PC-3 (cell line): Measurements from ENCODE around the gene GPBP1. TPM values are rescaled to one million over a fixed set of nuclear protein-coding genes. Genes with fewer than 3 reads are reported as not detected.
"Not testable (repeated sequence)": the region's sequence is repeated elsewhere in the genome, so short reads cannot be mapped to it uniquely, and the experiment has no call there.

Experiments used
- ATAC-seq: fragments of 200-7000 bp; cut with Tn5 transposase; 2 replicates; pipeline ENCODE4 v1.9.1; 2020; ENCODE audit warnings: mild to moderate bottlenecking, moderate library complexity
- BruUV-seq: library from RNA; stranded (reverse); fragments of 400-500 nt; replicated peaks from 2 replicates; lab custom pipeline; 2021; lab: Mats Ljungman, UMichigan
- CTCF ChIA-PET: fragments of 300-600 bp; sonication (Branson Sonifier 250); formaldehyde crosslinking; loops from one replicate; lab custom pipeline; 2022; ENCODE audit warnings: antibody characterized with exemption; lab: Charles Lee
- POLR2A ChIA-PET: fragments of 300-600 bp; sonication (Branson Sonifier 250); formaldehyde crosslinking; loops from one replicate; lab custom pipeline; 2022; ENCODE audit warnings: antibody characterized with exemption; ENCODE audit not compliant: unreplicated experiment; lab: Charles Lee
- DNase-seq: peaks from one replicate; pipeline ENCODE4 v3.0.0-alpha.2; 2015
- H2AFZ ChIP-seq: fragments of 300-600 bp; sonication (generic); 2 replicates; pipeline ENCODE4 v1.6.0; 2016; ENCODE audit warnings: antibody characterized with exemption, low read length
- H3F3A ChIP-seq: fragments of 300-600 bp; sonication (generic); one replicate; pipeline ENCODE4 v1.6.0; 2017; ENCODE audit warnings: antibody characterized with exemption, low read length, control low read depth, mild to moderate bottlenecking; ENCODE audit not compliant: unreplicated experiment
- H3K27ac ChIP-seq: fragments of 300-600 bp; sonication (generic); 2 replicates; pipeline ENCODE4 v1.5.1; 2016; ENCODE audit warnings: mild to moderate bottlenecking, low read length
- H3K27me3 ChIP-seq: fragments of 300-600 bp; sonication (generic); 2 replicates; pipeline ENCODE4 v1.6.1; 2016; ENCODE audit warnings: low read length, mixed read lengths
- H3K36me3 ChIP-seq: fragments of 300-600 bp; sonication (generic); 2 replicates; pipeline ENCODE4 v1.6.1; 2016; ENCODE audit warnings: low read depth, mixed run types, low read length, mixed read lengths
- H3K4me1 ChIP-seq: fragments of 300-600 bp; sonication (generic); 2 replicates; pipeline ENCODE4 v1.5.1; 2016; ENCODE audit warnings: low read length; ENCODE audit not compliant: insufficient read depth
- H3K4me2 ChIP-seq: fragments of 300-600 bp; sonication (generic); 2 replicates; pipeline ENCODE4 v1.6.0; 2016; ENCODE audit warnings: low read length
- H3K4me3 ChIP-seq: fragments of 300-600 bp; sonication (generic); 2 replicates; pipeline ENCODE4 v1.5.1; 2016; ENCODE audit warnings: mild to moderate bottlenecking, low read length, mixed read lengths
- H3K79me2 ChIP-seq: fragments of 300-600 bp; sonication (generic); 2 replicates; pipeline ENCODE4 v1.6.1; 2017; ENCODE audit warnings: low read length, mixed read lengths
- H3K9ac ChIP-seq: fragments of 300-600 bp; sonication (generic); 2 replicates; pipeline ENCODE4 v1.6.0; 2016; ENCODE audit warnings: mild to moderate bottlenecking, low read length
- H3K9me2 ChIP-seq: fragments of 300-600 bp; sonication (generic); replicated peaks from 2 replicates; pipeline ENCODE4 v1.6.1; 2016; ENCODE audit warnings: mixed run types, low read length, mixed read lengths
- H3K9me3 ChIP-seq: fragments of 300-600 bp; sonication (generic); 2 replicates; pipeline ENCODE4 v1.6.1; 2016; ENCODE audit warnings: low read length, mixed read lengths
- H4K20me1 ChIP-seq: fragments of 300-600 bp; sonication (generic); 2 replicates; pipeline ENCODE4 v1.6.1; 2016; ENCODE audit warnings: low read length, mixed read lengths
- EZH2 ChIP-seq: fragments of 300-600 bp; sonication (generic); IDR thresholded peaks from one replicate; pipeline ENCODE4 v1.6.1; 2017; ENCODE audit warnings: antibody characterized with exemption, mild to moderate bottlenecking, low read length; ENCODE audit not compliant: unreplicated experiment
- EZH2phosphoT487 ChIP-seq: fragments of 300-600 bp; sonication (generic); IDR thresholded peaks from 2 replicates; pipeline ENCODE4 v1.6.1; 2018; ENCODE audit warnings: mild to moderate bottlenecking, antibody characterized with exemption, low read length, borderline replicate concordance
- intact Hi-C: fragments of 100-400 bp; cut with micrococcal nuclease; formaldehyde crosslinking; loops from 2 replicates; pipeline ENCODE4 v1.9.0; 2023
- total RNA-seq: library from RNA; depleted of rRNA; stranded (reverse); fragments of >200 nt; gene quantifications from 2 replicates; pipeline ENCODE4 v1.2.3, GENCODE V29; 2014
- TF ChIP-seq, protein P1 (sequence below): fragments of 300-600 bp; sonication (generic); conservative IDR thresholded peaks from 2 replicates; pipeline ENCODE4 v1.5.1; 2017; ENCODE audit warnings: antibody characterized with exemption, low read depth, mild to moderate bottlenecking, low read length

GPBP1 gene
- total RNA-seq, 1 experiment from 2014 or later, result 31.8 TPM

DNA sequence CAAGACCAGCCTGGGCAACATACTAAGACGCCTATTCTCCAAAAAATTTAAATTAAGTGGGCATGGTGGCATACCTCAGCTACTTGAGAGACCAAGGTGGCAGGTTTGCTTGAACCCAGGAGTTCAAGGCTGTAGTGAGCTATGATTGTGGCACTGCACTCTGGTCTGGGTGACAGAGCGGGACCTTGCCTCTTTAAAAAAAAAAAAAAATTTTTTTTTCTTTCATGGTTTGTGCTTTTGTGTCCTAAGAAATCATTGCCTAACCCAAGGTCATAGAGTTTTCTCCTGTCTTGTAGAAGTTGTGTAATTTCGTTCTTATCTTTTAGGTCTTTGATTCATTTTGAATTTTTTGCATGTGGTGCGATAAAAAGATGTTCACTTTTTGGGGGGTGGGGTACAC is 12.3 kb downstream of the GPBP1 start:
- H3K27me3 ChIP-seq, result no peaks in the 10 kb centered on the region
- intact Hi-C loops, result no loop called here
- H3K36me3 ChIP-seq, result no peaks in the 10 kb centered on the region; the same call in 1 of the 2 replicates
- H3K4me1 ChIP-seq, result no peaks in the 10 kb centered on the region
- H3K4me2 ChIP-seq, result no peak overlapping the region
- no peaks in the 10 kb centered on the region for H3K9me3 ChIP-seq
- H3K79me2 ChIP-seq, result peaks cover 100% of the 10 kb centered on the region
- H3K4me3 ChIP-seq, result no peak overlapping the region
- H3K9ac ChIP-seq, result no peak overlapping the region
- ChIA-PET CTCF (no interaction called here), POLR2A (interaction anchor here (0.6 kb wide), 1 partner anchor 286 kb away, joined by 3 read pairs; no protein-coding TSS in a partner anchor)
- BruUV-seq, result no TSS peak
- H3K27ac ChIP-seq, result no peak overlapping the region
- H3K9me2 ChIP-seq, result no peaks in the 10 kb centered on the region
- TF ChIP-seq EZH2phosphoT487 (no peak), EZH2 (no peak)
- TF ChIP-seq, protein P1, sequence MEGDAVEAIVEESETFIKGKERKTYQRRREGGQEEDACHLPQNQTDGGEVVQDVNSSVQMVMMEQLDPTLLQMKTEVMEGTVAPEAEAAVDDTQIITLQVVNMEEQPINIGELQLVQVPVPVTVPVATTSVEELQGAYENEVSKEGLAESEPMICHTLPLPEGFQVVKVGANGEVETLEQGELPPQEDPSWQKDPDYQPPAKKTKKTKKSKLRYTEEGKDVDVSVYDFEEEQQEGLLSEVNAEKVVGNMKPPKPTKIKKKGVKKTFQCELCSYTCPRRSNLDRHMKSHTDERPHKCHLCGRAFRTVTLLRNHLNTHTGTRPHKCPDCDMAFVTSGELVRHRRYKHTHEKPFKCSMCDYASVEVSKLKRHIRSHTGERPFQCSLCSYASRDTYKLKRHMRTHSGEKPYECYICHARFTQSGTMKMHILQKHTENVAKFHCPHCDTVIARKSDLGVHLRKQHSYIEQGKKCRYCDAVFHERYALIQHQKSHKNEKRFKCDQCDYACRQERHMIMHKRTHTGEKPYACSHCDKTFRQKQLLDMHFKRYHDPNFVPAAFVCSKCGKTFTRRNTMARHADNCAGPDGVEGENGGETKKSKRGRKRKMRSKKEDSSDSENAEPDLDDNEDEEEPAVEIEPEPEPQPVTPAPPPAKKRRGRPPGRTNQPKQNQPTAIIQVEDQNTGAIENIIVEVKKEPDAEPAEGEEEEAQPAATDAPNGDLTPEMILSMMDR, result no peak
- H4K20me1 ChIP-seq, result peaks cover 33% of the 10 kb centered on the region; the same call in 1 of the 2 replicates
- ATAC-seq (no peak), DNase-seq (no peak)
- no peak overlapping the region for H2AFZ ChIP-seq
- H3F3A ChIP-seq, result no peaks in the 10 kb centered on the region

DNA sequence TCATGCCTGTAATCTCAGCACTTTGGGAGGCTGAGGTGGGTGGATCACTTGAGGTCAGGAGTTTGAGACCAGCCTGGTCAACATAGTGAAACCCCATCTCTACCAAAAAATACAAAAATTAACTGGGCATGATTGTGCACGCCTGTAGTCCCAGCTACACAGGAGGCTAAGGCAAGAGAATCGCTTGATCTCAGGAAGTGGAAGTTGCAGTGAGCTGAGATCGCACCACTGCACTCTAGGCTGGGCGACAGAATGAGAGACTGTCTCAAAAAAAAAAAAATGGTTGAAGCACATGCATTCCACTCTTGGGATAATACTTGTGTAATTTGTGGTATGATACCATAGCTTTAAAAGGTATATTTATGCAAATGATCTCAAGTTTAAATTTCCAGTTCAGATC is 14.1 kb downstream of the GPBP1 start:
- POLR2A ChIA-PET, H3K4me2 ChIP-seq, H3K9ac ChIP-seq, H3K27ac ChIP-seq, H2AFZ ChIP-seq, H3F3A ChIP-seq, H3K4me3 ChIP-seq, ATAC-seq, H3K9me3 ChIP-seq, BruUV-seq, DNase-seq, intact Hi-C loops, H3K4me1 ChIP-seq, H3K36me3 ChIP-seq, H3K9me2 ChIP-seq, H3K27me3 ChIP-seq: not testable (repeated sequence)
- CTCF ChIA-PET, result interaction anchor here (0.6 kb wide), 1 partner anchor 372 kb away, joined by 3 read pairs; no protein-coding TSS in a partner anchor
- Histone ChIP-seq H3K79me2 (peaks cover 100% of the 10 kb centered on the region), H4K20me1 (peaks cover 27% of the 10 kb centered on the region; the same call in 1 of the 2 replicates)

DNA sequence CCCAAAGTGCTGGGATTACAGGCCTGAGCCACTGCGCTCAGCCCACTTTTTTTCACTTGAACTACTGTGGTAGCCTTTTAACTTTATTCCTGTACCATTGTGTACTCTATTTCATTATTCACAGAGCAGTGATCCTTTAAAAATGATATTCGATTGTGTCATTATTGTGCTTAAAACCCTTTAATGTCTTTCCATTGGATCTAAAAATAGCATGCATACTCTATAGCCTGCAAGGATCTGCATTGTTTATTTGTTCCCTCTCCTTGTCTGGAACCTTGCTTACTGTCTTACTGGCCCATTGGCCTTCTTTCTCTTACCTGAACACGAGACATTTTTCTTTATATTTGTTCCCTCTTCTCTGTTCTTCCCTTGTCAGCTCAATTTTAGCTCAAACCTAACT is 15.7 kb downstream of the GPBP1 start:
- Histone ChIP-seq H3K36me3 (no peaks in the 10 kb centered on the region; the same call in 1 of the 2 replicates), H3K79me2 (peaks cover 100% of the 10 kb centered on the region), H3F3A (no peaks in the 10 kb centered on the region), H3K4me2 (no peak overlapping the region), H3K27ac (no peak overlapping the region), H4K20me1 (peaks cover 26% of the 10 kb centered on the region; the same call in 1 of the 2 replicates), H3K4me1 (no peaks in the 10 kb centered on the region), H3K4me3 (no peak overlapping the region), H3K9ac (no peak overlapping the region), H3K9me2 (no peaks in the 10 kb centered on the region), H2AFZ (no peak overlapping the region), H3K27me3 (no peaks in the 10 kb centered on the region), H3K9me3 (no peaks in the 10 kb centered on the region)
- TF ChIP-seq, protein P1, result no peak
- TF ChIP-seq EZH2phosphoT487 (no peak), EZH2 (no peak)
- intact Hi-C loops, result no loop called here
- no TSS peak for BruUV-seq
- CTCF ChIA-PET, result no interaction called here
- DNase-seq (no peak), ATAC-seq (no peak)
- POLR2A ChIA-PET, result no interaction called here
